SU-DHL-6 (cell line): ENCODE data around the gene GSE1.

Experiments
- H2AFZ ChIP-seq: fragments of 200-600 bp; sonication (generic); 2 replicates; pipeline ENCODE4 v1.6.1; 2014; ENCODE audit warnings: low read depth, mild to moderate bottlenecking, moderate library complexity, mixed read lengths, antibody characterized with exemption, low read length; ENCODE audit not compliant: severe bottlenecking
- H3F3A ChIP-seq: fragments of 200-600 bp; shearing (Covaris generic); 2 replicates; pipeline ENCODE4 v1.6.0; 2016; ENCODE audit warnings: antibody characterized with exemption, mild to moderate bottlenecking; ENCODE audit not compliant: insufficient read depth
- H3K27ac ChIP-seq: fragments of 200-600 bp; sonication (generic); 2 replicates; pipeline ENCODE4 v1.5.1; 2016; ENCODE audit warnings: low read depth, mild to moderate bottlenecking, low read length, moderate library complexity, mixed read lengths
- H3K27me3 ChIP-seq: fragments of 200-600 bp; sonication (generic), shearing (Covaris generic); 2 replicates; pipeline ENCODE4 v1.6.0; 2014; ENCODE audit warnings: mild to moderate bottlenecking, low read length
- H3K36me3 ChIP-seq: fragments of 200-600 bp; sonication (generic); 2 replicates; pipeline ENCODE4 v1.6.1; 2014; ENCODE audit warnings: mild to moderate bottlenecking, low read length, mixed read lengths
- H3K4me2 ChIP-seq: fragments of 300-600, 200-600 bp; shearing (Covaris generic), sonication (generic); 2 replicates; pipeline ENCODE4 v1.6.0; 2014; ENCODE audit warnings: low read length, low read depth, mild to moderate bottlenecking; ENCODE audit not compliant: poor library complexity, severe bottlenecking
- H3K4me3 ChIP-seq: fragments of 200-600 bp; sonication (generic); 2 replicates; pipeline ENCODE4 v1.5.1; 2014; ENCODE audit warnings: antibody characterized with exemption, low read length, mild to moderate bottlenecking, mixed read lengths; ENCODE audit not compliant: insufficient read depth, poor library complexity, severe bottlenecking
- H3K79me2 ChIP-seq: fragments of 200-600 bp; sonication (generic); 2 replicates; pipeline ENCODE4 v1.6.1; 2014; ENCODE audit warnings: mild to moderate bottlenecking, low read length, moderate library complexity; ENCODE audit not compliant: insufficient read depth
- H3K9ac ChIP-seq: fragments of 200-600 bp; sonication (generic); 2 replicates; pipeline ENCODE4 v1.7.0; 2014; ENCODE audit warnings: mild to moderate bottlenecking, low read length
- H3K9me2 ChIP-seq: fragments of 200-600 bp; sonication (generic); replicated peaks from 2 replicates; pipeline ENCODE4 v1.6.1; 2014; ENCODE audit warnings: low read length; ENCODE audit not compliant: insufficient read depth
- H3K9me3 ChIP-seq: fragments of 200-600 bp; sonication (generic); 2 replicates; pipeline ENCODE4 v1.6.1; 2014; ENCODE audit warnings: low read length, mixed read lengths; ENCODE audit not compliant: insufficient read depth
- H4K20me1 ChIP-seq: fragments of 200-600 bp; sonication (generic); 2 replicates; pipeline ENCODE4 v1.6.1; 2014; ENCODE audit warnings: low read depth, mild to moderate bottlenecking, antibody characterized with exemption, low read length, moderate library complexity, mixed read lengths
- CTCF ChIP-seq: fragments of 200-600 bp; sonication (generic); IDR thresholded peaks from one replicate; pipeline ENCODE4 v1.5.1; 2017; ENCODE audit warnings: antibody characterized with exemption, mild to moderate bottlenecking, low read length, moderate library complexity; ENCODE audit not compliant: insufficient read depth, poor library complexity, severe bottlenecking
- EZH2phosphoT487 ChIP-seq: fragments of 200-600 bp; sonication (generic), shearing (Covaris generic); conservative IDR thresholded peaks from 2 replicates; pipeline ENCODE4 v1.6.1; 2018; ENCODE audit warnings: mild to moderate bottlenecking, antibody characterized with exemption, low read length, moderate library complexity, mixed read lengths

Gene GSE1

GRCh38 chr16:85593494-85594221 is 19.5 kb upstream of the GSE1 start:
- Histone ChIP-seq H3K36me3 (no peaks in the 10 kb centered on the region), H2AFZ (no peak overlapping the region), H3K9me3 (no peaks in the 10 kb centered on the region), H3K27me3 (no peaks in the 10 kb centered on the region), H3K4me2 (no peak overlapping the region), H3F3A (no peaks in the 10 kb centered on the region), H4K20me1 (no peaks in the 10 kb centered on the region), H3K4me3 (no peak overlapping the region), H3K79me2 (no peaks in the 10 kb centered on the region), H3K9ac (no peak overlapping the region), H3K27ac (no peak overlapping the region), H3K9me2 (no peaks in the 10 kb centered on the region)
- TF ChIP-seq CTCF (no peak), EZH2phosphoT487 (no peak)

- no peak for TF ChIP-seq EZH2phosphoT487
- Histone ChIP-seq H3K4me2 (no peak overlapping the region), H2AFZ (no peak overlapping the region), H3K79me2 (no peaks in the 10 kb centered on the region), H3K4me3 (no peak overlapping the region), H3K9me2 (no peaks in the 10 kb centered on the region), H4K20me1 (no peaks in the 10 kb centered on the region), H3K9me3 (no peaks in the 10 kb centered on the region), H3K9ac (no peak overlapping the region), H3K27ac (no peak overlapping the region), H3F3A (no peaks in the 10 kb centered on the region), H3K36me3 (no peaks in the 10 kb centered on the region), H3K27me3 (no peaks in the 10 kb centered on the region)
These were observed 18.7 kb upstream of the GSE1 start for GRCh38 chr16:85594273-85594977.

- no peaks in the 10 kb centered on the region for H3K36me3 ChIP-seq
- H2AFZ ChIP-seq = no peak overlapping the region
- no peak overlapping the region for H3K27ac ChIP-seq
- H4K20me1 ChIP-seq = no peaks in the 10 kb centered on the region
- no peaks in the 10 kb centered on the region for H3K27me3 ChIP-seq
- no peaks in the 10 kb centered on the region for H3F3A ChIP-seq
- H3K79me2 ChIP-seq = no peaks in the 10 kb centered on the region
- no peak for TF ChIP-seq EZH2phosphoT487
- TF ChIP-seq CTCF = no peak
- H3K4me2 ChIP-seq = no peak overlapping the region
- no peaks in the 10 kb centered on the region for H3K9me3 ChIP-seq
- no peaks in the 10 kb centered on the region for H3K9me2 ChIP-seq
- H3K9ac ChIP-seq = no peak overlapping the region
- H3K4me3 ChIP-seq = no peak overlapping the region
These were observed 18.0 kb upstream of the GSE1 start for GRCh38 chr16:85594978-85595661.
